Mesenchymal stem cell (in vitro differentiated cells and primary cell): ENCODE measurements around the gene COL4A1.

Source experiments
- DNase-seq: peaks from one replicate; pipeline ENCODE4 v3.0.0-alpha.2; 2013
- H2AFZ ChIP-seq: one replicate; pipeline ENCODE4 v1.6.1; 2013; ENCODE audit warnings: low read depth, mild to moderate bottlenecking, control low read depth, inconsistent platforms, low read length, moderate library complexity
- H2AK5ac ChIP-seq: 2 replicates; pipeline ENCODE4 v1.6.1; 2013; ENCODE audit warnings: low read length, moderate library complexity, mild to moderate bottlenecking, inconsistent platforms; ENCODE audit not compliant: severe bottlenecking
- H2BK120ac ChIP-seq: one replicate; pipeline ENCODE4 v1.6.1; 2013; ENCODE audit warnings: low read depth, mild to moderate bottlenecking, inconsistent platforms, low read length, moderate library complexity
- H2BK12ac ChIP-seq, 2 experiments: one replicate each; pipeline ENCODE4 v1.6.1; 2013; ENCODE audit warnings: inconsistent platforms in 2 of 2, low read length in 2 of 2, mild to moderate bottlenecking in 2 of 2, moderate library complexity in 2 of 2, control low read depth in 1 of 2
- H2BK15ac ChIP-seq: one replicate; pipeline ENCODE4 v1.6.1; 2013; ENCODE audit warnings: mild to moderate bottlenecking, low read depth, inconsistent platforms; ENCODE audit not compliant: poor library complexity, severe bottlenecking
- H2BK5ac ChIP-seq: 2 replicates; pipeline ENCODE4 v1.6.1; 2013; ENCODE audit warnings: low read depth, mild to moderate bottlenecking, low read length, control low read depth, inconsistent platforms; ENCODE audit not compliant: poor library complexity, severe bottlenecking
- H3K14ac ChIP-seq, 2 experiments: one replicate each; pipeline ENCODE4 v1.6.1; 2013; ENCODE audit warnings: inconsistent platforms in 2 of 2, low read length in 2 of 2, control low read depth in 1 of 2, mild to moderate bottlenecking in 1 of 2, moderate library complexity in 1 of 2
- H3K18ac ChIP-seq, 2 experiments: one replicate each; pipeline ENCODE4 v1.6.1; 2013; ENCODE audit warnings: inconsistent platforms in 2 of 2, low read length in 2 of 2, control low read depth in 1 of 2, low read depth in 1 of 2, mild to moderate bottlenecking in 1 of 2
- H3K23ac ChIP-seq, 2 experiments: one replicate each; pipeline ENCODE4 v1.6.1; 2013; ENCODE audit warnings: inconsistent platforms in 2 of 2, low read length in 2 of 2, mild to moderate bottlenecking in 2 of 2, moderate library complexity in 2 of 2, control low read depth in 1 of 2
- H3K27ac ChIP-seq: 2 replicates; pipeline ENCODE4 v1.5.1; 2013; ENCODE audit warnings: mild to moderate bottlenecking, moderate library complexity, low read length, control low read depth, inconsistent platforms; ENCODE audit not compliant: poor library complexity, severe bottlenecking
- H3K27me3 ChIP-seq, 2 experiments: 2 replicates each; pipeline versions ENCODE4 v1.6.1 to v1.7.0; 2013; ENCODE audit warnings: low read length in 2 of 2, mild to moderate bottlenecking in 2 of 2, moderate library complexity in 2 of 2, control low read depth in 1 of 2, inconsistent platforms in 1 of 2; ENCODE audit not compliant: control insufficient read depth in 1 of 2, insufficient read depth in 1 of 2
- H3K36me3 ChIP-seq, 2 experiments: 2 replicates each; pipeline versions ENCODE4 v1.6.1 to v1.7.0; 2013; ENCODE audit warnings: low read length in 2 of 2, control low read depth in 1 of 2, inconsistent platforms in 1 of 2, low read depth in 1 of 2, mild to moderate bottlenecking in 1 of 2; ENCODE audit not compliant: insufficient read depth in 2 of 2, control insufficient read depth in 1 of 2
- H3K4ac ChIP-seq, 2 experiments: one replicate each; pipeline ENCODE4 v1.6.1; 2013; ENCODE audit warnings: inconsistent platforms in 2 of 2, low read length in 2 of 2, mild to moderate bottlenecking in 2 of 2, moderate library complexity in 2 of 2, control low read depth in 1 of 2, low read depth in 1 of 2
- H3K4me1 ChIP-seq: 2 replicates; pipeline ENCODE4 v1.6.1; 2013; ENCODE audit warnings: low read depth, low read length, control low read depth; ENCODE audit not compliant: control insufficient read depth, insufficient read depth
- H3K4me2 ChIP-seq: 2 replicates; pipeline ENCODE4 v1.6.1; 2013; ENCODE audit warnings: low read length, mild to moderate bottlenecking, inconsistent platforms; ENCODE audit not compliant: poor library complexity, severe bottlenecking
- H3K4me3 ChIP-seq, 2 experiments: 2 replicates each; pipeline versions ENCODE4 v1.5.1 to v1.7.0; 2013; ENCODE audit warnings: low read length in 2 of 2, mild to moderate bottlenecking in 2 of 2, control low read depth in 1 of 2, low read depth in 1 of 2; ENCODE audit not compliant: insufficient read depth in 1 of 2
- H3K79me1 ChIP-seq: replicated peaks from 2 replicates; pipeline ENCODE4 v1.6.1; 2013; ENCODE audit warnings: mild to moderate bottlenecking, control low read depth, low read length, inconsistent platforms; ENCODE audit not compliant: poor library complexity, severe bottlenecking
- H3K9ac ChIP-seq: 2 replicates; pipeline ENCODE4 v1.7.0; 2013; ENCODE audit warnings: mild to moderate bottlenecking, low read length, moderate library complexity
- H3K9me3 ChIP-seq: 2 replicates; pipeline ENCODE4 v1.7.0; 2013; ENCODE audit warnings: mild to moderate bottlenecking, low read length; ENCODE audit not compliant: control insufficient read depth
- H4K8ac ChIP-seq: one replicate; pipeline ENCODE4 v1.6.1; 2013; ENCODE audit warnings: inconsistent platforms, mild to moderate bottlenecking, low read length, moderate library complexity
- H4K91ac ChIP-seq: one replicate; pipeline ENCODE4 v1.6.1; 2013; ENCODE audit warnings: mild to moderate bottlenecking, low read length, inconsistent platforms
- WGBS: methylation state at CpG from one replicate; pipeline ENCODE4 v1.1.7; 2013; ENCODE audit warnings: mixed read lengths; 5-methylcytosine and 5-hydroxymethylcytosine counted together

COL4A1 gene

GRCh38 chr13:110150384-110151101 lies 156.4 kb downstream of the COL4A1 start:
- Histone ChIP-seq H2AK5ac (no peak overlapping the region), H3K27ac (peak overlapping the region; percentile 26), H2AFZ (no peak overlapping the region), H4K8ac (no peak overlapping the region), H2BK5ac (no peak overlapping the region), H3K4me1 (peaks cover 5% of the 10 kb centered on the region), H3K18ac (no peak overlapping the region), H3K14ac (no peak overlapping the region), H3K4ac (no peak overlapping the region), H3K4me3 (peak overlapping the region in 1 of 2 experiments; percentile 14), H2BK120ac (no peak overlapping the region), H3K79me1 (peaks cover 9% of the 10 kb centered on the region), H4K91ac (peak overlapping the region; percentile 2), H3K36me3 (peaks cover 47 to 67% of the 10 kb centered on the region in 2 experiments), H3K9ac (no peak overlapping the region), H3K23ac (no peak overlapping the region), H3K27me3 (no peaks in the 10 kb centered on the region), H3K4me2 (no peak overlapping the region), H2BK12ac (no peak overlapping the region), H2BK15ac (no peak overlapping the region), H3K9me3 (peaks cover 9% of the 10 kb centered on the region)
- 99% methylated on average over 14 of the region's 15 CpGs for WGBS
- no peak for DNase-seq

- peaks cover 34 to 56% of the 10 kb centered on the region in 2 experiments for H3K36me3 ChIP-seq
- no peak overlapping the region for H2AK5ac ChIP-seq
- H2AFZ ChIP-seq, result no peak overlapping the region
- H3K18ac ChIP-seq, result no peak overlapping the region
- no peak overlapping the region for H3K4ac ChIP-seq
- H2BK120ac ChIP-seq, result no peak overlapping the region
- WGBS, result 96% methylated on average over 6 of the region's 7 CpGs
- H3K14ac ChIP-seq, result no peak overlapping the region
- no peak overlapping the region for H3K27ac ChIP-seq
- H4K8ac ChIP-seq, result no peak overlapping the region
- no peak overlapping the region for H3K4me2 ChIP-seq
- H3K9me3 ChIP-seq, result peaks cover 9% of the 10 kb centered on the region
- peaks cover 5% of the 10 kb centered on the region for H3K4me1 ChIP-seq
- H3K23ac ChIP-seq, result no peak overlapping the region
- H3K27me3 ChIP-seq, result no peaks in the 10 kb centered on the region
- no peak overlapping the region for H3K4me3 ChIP-seq
- peaks cover 7% of the 10 kb centered on the region for H3K79me1 ChIP-seq
- no peak overlapping the region for H4K91ac ChIP-seq
- no peak overlapping the region for H2BK12ac ChIP-seq
- H2BK5ac ChIP-seq, result no peak overlapping the region
- no peak for DNase-seq
- no peak overlapping the region for H2BK15ac ChIP-seq
- no peak overlapping the region for H3K9ac ChIP-seq
Measured at GRCh38 chr13:110149036-110149435, 157.9 kb downstream of the COL4A1 start.

- WGBS, result 100% methylated on average over 3 of the region's 3 CpGs
- H3K4ac ChIP-seq, result no peak overlapping the region
- H2AK5ac ChIP-seq, result no peak overlapping the region
- peaks cover 14% of the 10 kb centered on the region for H3K4me1 ChIP-seq
- H3K36me3 ChIP-seq, result peaks cover 0 to 3% of the 10 kb centered on the region in 2 experiments
- no peak overlapping the region for H3K4me3 ChIP-seq
- no peak overlapping the region for H2BK120ac ChIP-seq
- no peak overlapping the region for H3K18ac ChIP-seq
- no peaks in the 10 kb centered on the region for H3K79me1 ChIP-seq
- H3K23ac ChIP-seq, result no peak overlapping the region
- peaks cover 0 to 10% of the 10 kb centered on the region in 2 experiments for H3K27me3 ChIP-seq
- H3K27ac ChIP-seq, result no peak overlapping the region
- no peak overlapping the region for H4K91ac ChIP-seq
- H4K8ac ChIP-seq, result no peak overlapping the region
- no peak overlapping the region for H2BK15ac ChIP-seq
- DNase-seq, result no peak
- H3K9me3 ChIP-seq, result peaks cover 14% of the 10 kb centered on the region
- no peak overlapping the region for H2BK5ac ChIP-seq
- H3K14ac ChIP-seq, result no peak overlapping the region
- H3K9ac ChIP-seq, result no peak overlapping the region
- H2AFZ ChIP-seq, result no peak overlapping the region
- no peak overlapping the region for H2BK12ac ChIP-seq
- no peak overlapping the region for H3K4me2 ChIP-seq
Measured at GRCh38 chr13:110140099-110140498, 166.9 kb downstream of the COL4A1 start.

DNA sequence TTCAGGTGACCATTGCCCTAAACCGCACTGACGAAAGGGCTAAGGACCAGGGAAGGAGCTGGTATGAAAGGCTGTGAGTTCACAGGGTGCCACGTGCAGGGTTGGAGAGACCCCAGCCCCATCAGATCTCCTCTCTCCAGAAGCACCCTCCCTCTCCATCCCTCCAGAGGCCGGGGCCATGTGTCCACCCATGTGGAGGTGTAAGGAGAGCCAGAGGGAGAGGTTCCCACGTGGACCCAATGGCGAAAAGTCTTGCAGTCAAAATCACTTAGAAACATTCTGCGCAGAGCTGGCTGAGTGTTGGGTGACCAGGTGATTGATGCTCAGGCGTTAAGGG lies 168.3 kb downstream of the COL4A1 start:
- Histone ChIP-seq H2BK12ac (no peak overlapping the region), H3K9me3 (peaks cover 14% of the 10 kb centered on the region), H3K9ac (peak overlapping the region; percentile 78), H3K18ac (peak overlapping the region in 1 of 2 experiments; percentile 85), H2AK5ac (no peak overlapping the region), H2BK120ac (no peak overlapping the region), H3K23ac (no peak overlapping the region), H2BK15ac (no peak overlapping the region), H3K4ac (no peak overlapping the region), H3K4me3 (peak overlapping the region; percentile 59 to 81), H2AFZ (no peak overlapping the region), H3K79me1 (no peaks in the 10 kb centered on the region), H3K27me3 (peaks cover 0 to 10% of the 10 kb centered on the region in 2 experiments), H4K91ac (no peak overlapping the region), H2BK5ac (no peak overlapping the region), H3K4me2 (peak overlapping the region; percentile 86), H4K8ac (peak overlapping the region; percentile 16), H3K14ac (no peak overlapping the region), H3K36me3 (peaks cover 0 to 3% of the 10 kb centered on the region in 2 experiments), H3K27ac (no peak overlapping the region), H3K4me1 (peaks cover 14% of the 10 kb centered on the region)
- WGBS, result 61% methylated on average over 5 of the region's 8 CpGs
- peak; percentile 57 for DNase-seq
